Spleen (tissue), 11 donors: ENCODE results near the gene ISOC2. TPM values are rescaled to one million over a fixed set of nuclear protein-coding genes. Genes with fewer than 3 reads are reported as not detected.
A peak's percentile ranks its signal among the peaks of the same experiment; 100 is the strongest.

ENCODE experiments used
- DNase-seq: peaks from one replicate; pipeline ENCODE4 v3.0.0-alpha.2; 2020
- H3K27ac ChIP-seq, 8 donors: fragments of 200-600 bp; sonication (generic) in 7 of 8; 1 replicate in 4 of 8; 2 replicates in 4 of 8; pipeline versions ENCODE4 v1.5.0 to v1.8.0; 2016 to 2021; ENCODE audit warnings: inconsistent platforms in 4 of 8, mild to moderate bottlenecking in 4 of 8, moderate library complexity in 1 of 8
- H3K27me3 ChIP-seq, 7 donors: fragments of 200-600 bp; sonication (generic) in 6 of 7; replicated peaks in 1 of 7; 1 replicate in 4 of 7; 2 replicates in 3 of 7; pipeline versions ENCODE4 v1.5.0 to v1.8.0; 2016 to 2021; ENCODE audit warnings: inconsistent platforms in 3 of 7, mild to moderate bottlenecking in 1 of 7
- H3K36me3 ChIP-seq, 6 donors: fragments of 200-600 bp; sonication (generic) in 5 of 6; 1 replicate in 4 of 6; 2 replicates in 2 of 6; pipeline versions ENCODE4 v1.5.0 to v1.8.0; 2016 to 2021; ENCODE audit warnings: inconsistent platforms in 2 of 6
- H3K4me1 ChIP-seq, 6 donors: fragments of 200-600 bp; sonication (generic) in 5 of 6; 1 replicate in 3 of 6; 2 replicates in 3 of 6; pipeline versions ENCODE4 v1.5.0 to v1.8.0; 2016 to 2021; ENCODE audit warnings: inconsistent platforms in 3 of 6
- H3K4me3 ChIP-seq, 8 donors: fragments of 200-600 bp; sonication (generic) in 7 of 8; 1 replicate in 4 of 8; 2 replicates in 4 of 8; pipeline versions ENCODE4 v1.5.0 to v1.8.0; 2016 to 2021; ENCODE audit warnings: inconsistent platforms in 4 of 8, mild to moderate bottlenecking in 4 of 8, moderate library complexity in 2 of 8
- H3K9me3 ChIP-seq, 8 donors: fragments of 200-600 bp; sonication (generic) in 7 of 8; 1 replicate in 4 of 8; 2 replicates in 4 of 8; pipeline versions ENCODE4 v1.5.0 to v1.8.0; 2016 to 2021; ENCODE audit warnings: inconsistent platforms in 4 of 8
- POLR2A ChIP-seq, 3 donors: fragments of 450-650 bp; IDR thresholded peaks; one replicate each; pipeline ENCODE4 v1.5.1; 2017; ENCODE audit warnings: antibody characterized with exemption in 3 of 3, mild to moderate bottlenecking in 1 of 3
- POLR2AphosphoS5 ChIP-seq, 3 donors: sonication (generic); formaldehyde crosslinking; IDR thresholded peaks; one replicate each; pipeline ENCODE4 v1.5.1; 2017; ENCODE audit warnings: antibody characterized with exemption in 3 of 3
- WGBS, 5 donors: extraction: QIAGEN DNeasy Blood & Tissue Kit in 3 of 5; methylation state at CpG; one replicate each; pipeline versions ENCODE4 v1.1.5 to v1.1.7; 2013 to 2018; 5-methylcytosine and 5-hydroxymethylcytosine counted together
- intact Hi-C: fragments of 100-400 bp; cut with DNase I; formaldehyde crosslinking; loops from one replicate; pipeline ENCODE4 v1.15.0; 2023; ENCODE audit warnings: low total_unique reads
- polyA plus RNA-seq, 3 donors: library from polyadenylated mRNA; stranded (reverse); fragments of 200-250 nt; gene quantifications; one replicate each; pipeline ENCODE4 v1.2.1, GENCODE V29; 2013
- total RNA-seq, 7 donors: library from RNA; depleted of rRNA in 3 of 7; stranded (reverse); fragments of >200 nt in 3 of 7; fragmentation: NEBNext Ultra II Directional in 4 of 7; extraction: Animal tissue kit (Norgen Biotek cat#: 25700) in 4 of 7; gene quantifications; one replicate each; pipeline versions ENCODE4 v1.1.0 to v1.2.1, GENCODE V29; 2016 to 2021
- TF ChIP-seq, protein P1 (sequence below), 11 experiments: fragments of 200-600 bp in 7 of 11; fragments of 450-650 bp in 4 of 11; sonication (generic) in 4 of 11; IDR thresholded peaks in 8 of 11; conservative IDR thresholded peaks in 3 of 11; 1 replicate in 7 of 11; 2 replicates in 4 of 11; pipeline versions ENCODE4 v1.4.0 to v1.8.0; 2016 to 2021; ENCODE audit warnings: antibody characterized with exemption in 11 of 11, inconsistent platforms in 4 of 11, mild to moderate bottlenecking in 1 of 11
- donor health status: healthy with polysubstance abuse.
- donor health status: DM: no; HTN: no; CAD: no; lungs with moderate emphysema.
- donor health status: DM: no; HTN: no; CAD: no.
- donor health status: Bipolar disorder and iron deficiency.
- donor health status: healthy.
- donor health status: DM: no; HTN: no; CAD: no.
- donor health status: DM: yes; HTN: yes; CAD: no.

Gene ISOC2
- total and polyA plus RNA-seq, 10 donors: 38.6 to 98.7 (median 55.3) TPM

DNA sequence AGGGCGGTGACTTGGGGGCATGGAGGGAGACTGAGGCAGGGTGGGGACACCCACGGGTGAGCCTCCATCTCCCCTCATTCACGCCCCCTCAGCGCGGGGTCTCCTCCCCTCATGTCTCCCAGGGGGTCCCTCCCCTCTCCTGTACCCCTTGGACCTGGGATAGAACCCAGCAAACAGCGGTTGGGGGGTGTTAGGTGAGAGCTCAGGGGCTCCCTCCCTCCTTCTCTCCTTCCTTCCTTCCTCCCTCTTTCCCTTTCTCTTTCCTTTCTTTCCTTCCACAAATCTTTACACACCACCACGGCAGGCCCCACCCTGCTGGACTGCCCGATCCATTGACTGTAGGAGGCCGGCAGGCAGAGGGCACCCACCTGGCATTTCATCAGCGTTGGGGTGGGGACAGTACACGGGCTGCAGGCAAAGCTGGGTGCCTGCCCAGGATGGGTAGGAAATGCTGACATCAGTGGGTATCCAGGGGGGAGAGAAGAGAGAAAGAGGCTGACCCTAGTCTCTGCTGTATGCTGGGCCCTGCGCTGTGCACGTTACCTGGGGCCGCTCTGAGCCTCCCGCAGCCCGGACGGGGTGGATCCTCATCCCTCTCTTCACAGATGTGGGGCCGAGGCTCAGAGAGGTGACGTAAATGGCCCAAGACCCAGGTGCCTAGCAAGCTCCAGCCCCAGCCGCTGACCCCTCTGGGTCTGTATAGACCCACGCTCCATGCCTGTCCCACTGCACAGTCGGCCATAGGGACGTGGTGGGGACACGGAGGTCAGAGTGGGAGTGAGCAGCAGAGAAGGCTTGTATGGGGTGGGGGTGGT lies 30.3 kb upstream of the ISOC2 start:
- H3K4me3 ChIP-seq: no peak overlapping the region
- H3K4me1 ChIP-seq: peaks cover 0 to 48% (median 21%) of the 10 kb centered on the region in 6 donors
- 72 to 79% (median 75%) methylated on average over 23 to 24 of the region's 24 CpGs for WGBS, 5 donors
- no peaks in the 10 kb centered on the region for H3K9me3 ChIP-seq
- peak overlapping the region in 7 of 8 donors; percentile 22 to 88 (median 83) for H3K27ac ChIP-seq
- peaks cover 0 to 60% (median 14%) of the 10 kb centered on the region in 7 donors for H3K27me3 ChIP-seq
- TF ChIP-seq POLR2AphosphoS5 (IDR thresholded peaks at IDR 0.05): no peak
- TF ChIP-seq, protein P1, sequence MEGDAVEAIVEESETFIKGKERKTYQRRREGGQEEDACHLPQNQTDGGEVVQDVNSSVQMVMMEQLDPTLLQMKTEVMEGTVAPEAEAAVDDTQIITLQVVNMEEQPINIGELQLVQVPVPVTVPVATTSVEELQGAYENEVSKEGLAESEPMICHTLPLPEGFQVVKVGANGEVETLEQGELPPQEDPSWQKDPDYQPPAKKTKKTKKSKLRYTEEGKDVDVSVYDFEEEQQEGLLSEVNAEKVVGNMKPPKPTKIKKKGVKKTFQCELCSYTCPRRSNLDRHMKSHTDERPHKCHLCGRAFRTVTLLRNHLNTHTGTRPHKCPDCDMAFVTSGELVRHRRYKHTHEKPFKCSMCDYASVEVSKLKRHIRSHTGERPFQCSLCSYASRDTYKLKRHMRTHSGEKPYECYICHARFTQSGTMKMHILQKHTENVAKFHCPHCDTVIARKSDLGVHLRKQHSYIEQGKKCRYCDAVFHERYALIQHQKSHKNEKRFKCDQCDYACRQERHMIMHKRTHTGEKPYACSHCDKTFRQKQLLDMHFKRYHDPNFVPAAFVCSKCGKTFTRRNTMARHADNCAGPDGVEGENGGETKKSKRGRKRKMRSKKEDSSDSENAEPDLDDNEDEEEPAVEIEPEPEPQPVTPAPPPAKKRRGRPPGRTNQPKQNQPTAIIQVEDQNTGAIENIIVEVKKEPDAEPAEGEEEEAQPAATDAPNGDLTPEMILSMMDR (IDR thresholded peaks at IDR 0.05 in 8 of 11, conservative IDR thresholded peaks at IDR 0.05 in 3 of 11): no peak
- no peak for TF ChIP-seq POLR2A (IDR thresholded peaks at IDR 0.05)
- no peaks in the 10 kb centered on the region for H3K36me3 ChIP-seq
- intact Hi-C loops: no loop called here
- DNase-seq: no peak

DNA sequence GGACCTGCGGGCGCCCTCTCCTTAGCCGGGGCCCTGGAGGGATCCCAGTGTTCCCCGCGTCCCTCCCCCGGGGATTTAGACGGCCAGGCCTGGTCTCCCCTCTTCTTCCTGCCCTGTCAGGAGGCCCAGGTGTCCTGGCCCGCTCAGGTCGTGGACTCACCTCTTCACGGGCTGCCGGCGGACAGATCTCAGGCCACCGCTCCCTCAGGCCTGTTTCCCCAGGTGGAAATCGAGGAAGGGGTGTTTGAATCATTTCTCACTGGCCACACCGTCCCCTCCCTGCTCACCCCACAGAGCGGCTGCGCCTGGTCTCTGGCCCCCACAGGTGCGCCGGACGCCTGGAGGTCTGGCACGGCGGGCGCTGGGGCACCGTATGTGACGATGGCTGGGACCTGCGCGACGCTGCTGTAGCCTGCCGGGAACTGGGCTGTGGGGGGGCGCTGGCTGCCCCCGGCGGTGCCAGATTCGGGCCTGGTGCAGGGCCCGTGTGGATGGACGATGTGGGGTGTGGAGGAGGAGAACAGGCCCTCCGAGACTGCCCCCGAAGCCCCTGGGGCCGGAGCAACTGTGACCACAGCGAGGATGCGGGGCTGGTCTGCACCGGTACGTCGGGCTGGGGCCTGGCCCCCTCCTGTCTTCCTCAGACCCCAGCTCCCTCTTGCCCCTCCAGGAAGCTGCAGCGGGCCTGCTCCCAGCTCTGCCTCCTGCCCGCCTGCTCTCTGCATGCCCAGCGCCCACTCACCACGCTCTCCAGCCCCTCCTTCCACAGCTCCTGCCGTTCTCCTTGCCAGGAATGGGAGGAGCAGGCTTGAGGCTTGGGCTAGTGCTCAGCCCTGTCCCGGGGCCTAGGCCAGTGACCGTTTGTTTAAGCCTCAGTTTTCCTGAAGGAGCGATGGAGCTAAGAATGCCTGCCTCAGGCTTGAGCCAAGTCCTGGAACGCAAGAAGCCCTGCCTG lies 29.3 kb upstream of the ISOC2 start:
- Histone ChIP-seq H3K9me3 (no peaks in the 10 kb centered on the region), H3K27ac (peak overlapping the region in 7 of 8 donors; percentile 9 to 88 (median 83)), H3K4me1 (peaks cover 0 to 58% (median 26%) of the 10 kb centered on the region in 6 donors), H3K27me3 (peaks cover 0 to 60% (median 14%) of the 10 kb centered on the region in 7 donors), H3K36me3 (no peaks in the 10 kb centered on the region), H3K4me3 (no peak overlapping the region)
- TF ChIP-seq POLR2A (IDR thresholded peaks at IDR 0.05): no peak
- peak in 2 of 3 donors; percentile 34 for TF ChIP-seq POLR2AphosphoS5 (IDR thresholded peaks at IDR 0.05)
- no peak for DNase-seq
- 71 to 85% (median 80%) methylated on average over 32 to 52 of the region's 52 CpGs for WGBS, 5 donors
- intact Hi-C loops: no loop called here

DNA sequence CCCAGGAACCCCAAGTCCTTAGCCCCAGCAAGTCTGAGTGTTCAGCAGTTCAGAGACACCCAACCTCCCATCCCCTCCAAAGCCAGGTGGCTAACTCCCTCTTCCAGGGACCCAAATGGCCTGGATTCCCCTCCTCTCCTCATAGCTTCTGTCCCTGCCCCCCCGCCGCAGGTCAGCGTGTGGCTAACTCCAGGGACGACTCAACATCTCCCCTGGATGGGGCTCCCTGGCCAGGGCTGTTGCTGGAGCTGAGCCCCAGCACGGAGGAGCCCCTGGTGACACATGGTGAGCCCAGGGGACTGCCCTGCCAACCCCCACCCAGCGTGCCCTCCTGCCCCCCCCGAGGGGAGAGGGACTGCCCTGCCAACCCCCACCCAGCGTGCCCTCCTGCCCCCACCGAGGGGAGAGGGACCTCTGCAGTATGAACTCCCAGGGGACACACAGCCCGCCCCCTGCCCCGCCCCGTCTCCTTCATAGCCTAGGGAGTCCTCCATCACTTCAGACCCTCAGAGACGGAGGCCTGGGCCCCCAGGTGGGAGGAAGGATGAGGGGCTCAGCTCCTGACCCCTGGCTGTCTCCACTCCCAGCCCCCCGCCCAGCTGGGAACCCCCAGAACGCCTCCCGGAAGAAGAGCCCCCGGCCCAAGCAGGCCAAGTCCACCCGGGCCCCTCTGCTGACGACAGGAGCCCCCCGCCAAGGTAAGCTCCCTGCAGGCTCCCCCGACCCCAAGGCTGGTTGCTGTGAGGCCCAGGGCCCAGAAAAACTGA lies 28.5 kb upstream of the ISOC2 start:
- Histone ChIP-seq H3K9me3 (no peaks in the 10 kb centered on the region), H3K27me3 (peaks cover 0 to 66% (median 14%) of the 10 kb centered on the region in 7 donors), H3K4me3 (no peak overlapping the region), H3K4me1 (peaks cover 0 to 66% (median 31%) of the 10 kb centered on the region in 6 donors), H3K36me3 (no peaks in the 10 kb centered on the region), H3K27ac (peak overlapping the region in 5 of 8 donors; percentile 3 to 87 (median 69))
- intact Hi-C loops: no loop called here
- DNase-seq: no peak
- 54 to 75% (median 74%) methylated on average over 10 to 21 of the region's 21 CpGs for WGBS, 5 donors
- TF ChIP-seq POLR2AphosphoS5 (IDR thresholded peaks at IDR 0.05): no peak
- TF ChIP-seq POLR2A (IDR thresholded peaks at IDR 0.05): no peak
- TF ChIP-seq, protein P1 (IDR thresholded peaks at IDR 0.05 in 8 of 11, conservative IDR thresholded peaks at IDR 0.05 in 3 of 11): no peak
